HCT116 (cell line): ENCODE results near the gene P3H4. TPM values are rescaled to one million over a fixed set of nuclear protein-coding genes. Genes with fewer than 3 reads are reported as not detected.

Source experiments
- ATAC-seq: fragments of 200-7000 bp; cut with Tn5 transposase; 2 replicates; pipeline ENCODE4 v1.9.1; 2020; ENCODE audit warnings: mild to moderate bottlenecking, moderate library complexity
- BruUV-seq: library from RNA; stranded (reverse); fragments of 400-500 nt; replicated peaks from 2 replicates; lab custom pipeline; 2021; lab: Mats Ljungman, UMichigan
- CTCF ChIA-PET: fragments of 300-600 bp; sonication (Branson Sonifier 250); formaldehyde crosslinking; loops from one replicate; lab custom pipeline; 2021; ENCODE audit warnings: antibody characterized with exemption; lab: Charles Lee
- POLR2A ChIA-PET: fragments of 300-600, 350-600 bp; sonication (Branson Sonifier 250); formaldehyde crosslinking; loops from one replicate; lab custom pipeline; 2021; ENCODE audit warnings: antibody characterized with exemption; lab: Charles Lee
- RAD21 ChIA-PET, 2 experiments: fragments of 300-600 bp; sonication (Branson Sonifier 250); formaldehyde crosslinking; loops; one replicate each; lab custom pipeline; 2023; ENCODE audit warnings: low total read pairs in 2 of 2; ENCODE audit not compliant: uncharacterized antibody in 2 of 2, unreplicated experiment in 2 of 2, low non-redundant PET in 1 of 2; lab: Charles Lee
- DNase-seq: peaks from one replicate; pipeline ENCODE4 v3.0.0-alpha.2; 2010; ENCODE audit warnings: low read depth, low spot score
- H2AFZ ChIP-seq: fragments of 200-600 bp; shearing (Covaris generic), sonication (generic); 2 replicates; pipeline ENCODE4 v1.6.1; 2017; ENCODE audit warnings: low read depth, mixed run types, mixed read lengths, antibody characterized with exemption, low read length; ENCODE audit not compliant: poor library complexity, severe bottlenecking
- H3K27ac ChIP-seq: 2 replicates; pipeline ENCODE4 v1.5.1; 2012; ENCODE audit warnings: low read depth, low read length
- H3K27me3 ChIP-seq: fragments of 200-600 bp; sonication (generic); 2 replicates; pipeline ENCODE4 v1.6.1; 2016; ENCODE audit warnings: mixed run types, low read length, mixed read lengths; ENCODE audit not compliant: insufficient read depth
- H3K36me3 ChIP-seq, 2 experiments: fragments of 200-500 bp in 1 of 2; fragments of 200-600 bp in 1 of 2; sonication (Bioruptor generic) in 1 of 2; sonication (generic) in 1 of 2; 2 replicates each; pipeline versions ENCODE4 v1.5.1 to v1.6.1; 2014 to 2016; ENCODE audit warnings: low read length in 2 of 2, inconsistent platforms in 1 of 2, mixed read lengths in 1 of 2, mixed run types in 1 of 2; ENCODE audit not compliant: insufficient read depth in 2 of 2, control insufficient read depth in 1 of 2
- H3K4me1 ChIP-seq, 2 experiments: fragments of 200-600 bp in 1 of 2; sonication (generic) in 1 of 2; 2 replicates each; pipeline versions ENCODE4 v1.5.1 to v1.6.1; 2012 to 2017; ENCODE audit warnings: low read length in 2 of 2, inconsistent platforms in 1 of 2, mild to moderate bottlenecking in 1 of 2, mixed read lengths in 1 of 2, mixed run types in 1 of 2, moderate library complexity in 1 of 2; ENCODE audit not compliant: insufficient read depth in 2 of 2, control insufficient read depth in 1 of 2
- H3K4me2 ChIP-seq: fragments of 200-600 bp; sonication (generic); 2 replicates; pipeline ENCODE4 v1.6.1; 2017; ENCODE audit warnings: mixed run types, low read length, mixed read lengths
- H3K4me3 ChIP-seq, 2 experiments: fragments of 200-600 bp in 1 of 2; sonication (generic) in 1 of 2; replicated peaks in 1 of 2; 2 replicates each; pipeline ENCODE4 v1.5.1; 2011 to 2016; ENCODE audit warnings: low read length in 2 of 2, control low read depth in 1 of 2, low read depth in 1 of 2, mild to moderate bottlenecking in 1 of 2, mixed read lengths in 1 of 2, mixed run types in 1 of 2
- H3K79me2 ChIP-seq: fragments of 200-600 bp; sonication (generic); 2 replicates; pipeline ENCODE4 v1.6.1; 2017; ENCODE audit warnings: mild to moderate bottlenecking, mixed run types, low read length, moderate library complexity, mixed read lengths; ENCODE audit not compliant: insufficient read depth
- H3K9ac ChIP-seq: fragments of 200-600 bp; sonication (generic); 2 replicates; pipeline ENCODE4 v1.6.1; 2016; ENCODE audit warnings: low read length, mixed read lengths
- H3K9me2 ChIP-seq: fragments of 200-600 bp; sonication (generic), shearing (Covaris generic); 2 replicates; pipeline ENCODE4 v1.6.1; 2017; ENCODE audit warnings: mixed run types, mild to moderate bottlenecking, moderate library complexity; ENCODE audit not compliant: insufficient read depth
- H3K9me3 ChIP-seq, 2 experiments: fragments of 200-500 bp in 1 of 2; fragments of 200-600 bp in 1 of 2; sonication (Bioruptor generic) in 1 of 2; sonication (generic) in 1 of 2; 2 replicates each; pipeline ENCODE4 v1.6.1; 2014 to 2017; ENCODE audit warnings: low read length in 2 of 2, mixed read lengths in 2 of 2, inconsistent platforms in 1 of 2, low read depth in 1 of 2, mild to moderate bottlenecking in 1 of 2, mixed run types in 1 of 2, moderate library complexity in 1 of 2; ENCODE audit not compliant: control insufficient read depth in 1 of 2, insufficient read depth in 1 of 2
- H4K20me1 ChIP-seq: fragments of 200-600 bp; sonication (generic), shearing (Covaris generic); 2 replicates; pipeline ENCODE4 v1.6.1; 2017; ENCODE audit warnings: mixed run types, mild to moderate bottlenecking, moderate library complexity; ENCODE audit not compliant: insufficient read depth
- CBX3 ChIP-seq: IDR thresholded peaks from 2 replicates; pipeline ENCODE4 v1.6.1; 2012; ENCODE audit warnings: low read depth
- CEBPB ChIP-seq: IDR thresholded peaks from 2 replicates; pipeline ENCODE4 v1.6.1; 2012; ENCODE audit warnings: low read depth
- EZH2phosphoT487 ChIP-seq: fragments of 200-600 bp; IDR thresholded peaks from 2 replicates; pipeline ENCODE4 v1.6.1; 2018; ENCODE audit warnings: antibody characterized with exemption, borderline replicate concordance
- SIN3A ChIP-seq: IDR thresholded peaks from 2 replicates; pipeline ENCODE4 v1.6.1; 2012; ENCODE audit warnings: low read depth
- intact Hi-C: fragments of 100-400 bp; cut with micrococcal nuclease; formaldehyde crosslinking; loops from 2 replicates; pipeline ENCODE4 v1.10.0; 2022
- total RNA-seq: library from RNA; stranded (reverse); gene quantifications from one replicate; pipeline ENCODE4 v1.2.1, GENCODE V29; 2021; ENCODE audit not compliant: unreplicated experiment
- TF ChIP-seq, protein P1 (sequence below): IDR thresholded peaks from 2 replicates; pipeline ENCODE4 v1.6.1; 2012
- TF ChIP-seq, protein P2 (sequence below): IDR thresholded peaks from 2 replicates; pipeline ENCODE4 v1.6.1; 2012
- TF ChIP-seq, protein P3 (sequence below): IDR thresholded peaks from 2 replicates; pipeline ENCODE4 v1.6.1; 2011; ENCODE audit warnings: mild to moderate bottlenecking, low read length, moderate library complexity; ENCODE audit not compliant: insufficient replicate concordance; ENCODE audit errors: extremely low read depth

Gene P3H4
- total RNA-seq, 1 experiment from 2014 or later: 23.4 TPM

GRCh38 chr17:41787021-41787418 is 24.7 kb downstream of the P3H4 start:
- Histone ChIP-seq H3K9me3 (no peaks in the 10 kb centered on the region), H3K27ac (peak overlapping the region; percentile 17; the same call in 1 of the 2 replicates), H3K4me1 (peaks cover 41 to 60% of the 10 kb centered on the region in 2 experiments), H3K27me3 (no peaks in the 10 kb centered on the region), H4K20me1 (no peaks in the 10 kb centered on the region), H3K4me2 (peak overlapping the region; percentile 67), H2AFZ (no peak overlapping the region), H3K9ac (peak overlapping the region; percentile 25), H3K79me2 (peaks cover 41% of the 10 kb centered on the region), H3K36me3 (no peaks in the 10 kb centered on the region), H3K9me2 (no peaks in the 10 kb centered on the region), H3K4me3 (peak overlapping the region; percentile 23 to 32)
- ChIA-PET CTCF (interaction anchor here (0.6 to 4.2 kb wide), 21 partner anchors 8 to 144 kb away, joined by 3 to 109 read pairs (median 3); partner anchors contain the start of genes ACLY, KLHL11, ODAD4 and P3H4), POLR2A (interaction anchor here (0.8 to 4.5 kb wide), 19 partner anchors 8 to 179 kb away, joined by 3 to 77 read pairs (median 5); partner anchors contain the start of genes FKBP10, ODAD4 and P3H4), RAD21 (interaction anchor here (0.6 to 2.4 kb wide), 4 partner anchors 9 to 51 kb away, joined by 3 to 13 read pairs (median 10); no protein-coding TSS in a partner anchor)
- intact Hi-C loops: loop anchor here (2.0 kb wide), 1 partner anchor 14 kb away; no protein-coding TSS in a partner anchor
- no peak for DNase-seq
- TF ChIP-seq SIN3A: peak; percentile 52; the same call in 1 of the 2 replicates
- TF ChIP-seq CBX3: no peak
- TF ChIP-seq, protein P1, sequence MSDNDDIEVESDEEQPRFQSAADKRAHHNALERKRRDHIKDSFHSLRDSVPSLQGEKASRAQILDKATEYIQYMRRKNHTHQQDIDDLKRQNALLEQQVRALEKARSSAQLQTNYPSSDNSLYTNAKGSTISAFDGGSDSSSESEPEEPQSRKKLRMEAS: peak; percentile 26; the same call in 1 of the 2 replicates
- TF ChIP-seq, protein P2, sequence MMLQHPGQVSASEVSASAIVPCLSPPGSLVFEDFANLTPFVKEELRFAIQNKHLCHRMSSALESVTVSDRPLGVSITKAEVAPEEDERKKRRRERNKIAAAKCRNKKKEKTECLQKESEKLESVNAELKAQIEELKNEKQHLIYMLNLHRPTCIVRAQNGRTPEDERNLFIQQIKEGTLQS: no peak
- TF ChIP-seq, protein P3, sequence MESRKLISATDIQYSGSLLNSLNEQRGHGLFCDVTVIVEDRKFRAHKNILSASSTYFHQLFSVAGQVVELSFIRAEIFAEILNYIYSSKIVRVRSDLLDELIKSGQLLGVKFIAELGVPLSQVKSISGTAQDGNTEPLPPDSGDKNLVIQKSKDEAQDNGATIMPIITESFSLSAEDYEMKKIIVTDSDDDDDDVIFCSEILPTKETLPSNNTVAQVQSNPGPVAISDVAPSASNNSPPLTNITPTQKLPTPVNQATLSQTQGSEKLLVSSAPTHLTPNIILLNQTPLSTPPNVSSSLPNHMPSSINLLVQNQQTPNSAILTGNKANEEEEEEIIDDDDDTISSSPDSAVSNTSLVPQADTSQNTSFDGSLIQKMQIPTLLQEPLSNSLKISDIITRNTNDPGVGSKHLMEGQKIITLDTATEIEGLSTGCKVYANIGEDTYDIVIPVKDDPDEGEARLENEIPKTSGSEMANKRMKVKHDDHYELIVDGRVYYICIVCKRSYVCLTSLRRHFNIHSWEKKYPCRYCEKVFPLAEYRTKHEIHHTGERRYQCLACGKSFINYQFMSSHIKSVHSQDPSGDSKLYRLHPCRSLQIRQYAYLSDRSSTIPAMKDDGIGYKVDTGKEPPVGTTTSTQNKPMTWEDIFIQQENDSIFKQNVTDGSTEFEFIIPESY: no peak
- no peak for TF ChIP-seq CEBPB
- TF ChIP-seq EZH2phosphoT487: no peak
- no TSS peak for BruUV-seq
- ATAC-seq: no peak
